ENCODE results near the gene PPP1R15A.
"Not testable (repeated sequence)": the region's sequence is repeated elsewhere in the genome, so short reads cannot be mapped to it uniquely, and the experiment has no call there.

Gene PPP1R15A

GRCh38 chr19:48881741-48882657 is 9.8 kb downstream of the PPP1R15A start:
- DNase-seq (ENCODE audit: low read depth), result no peak

- no peak for DNase-seq (ENCODE audit: low read depth)
These were observed 11.5 kb downstream of the PPP1R15A start for GRCh38 chr19:48883726-48884125.

GRCh38 chr19:48887861-48888612 is 15.8 kb downstream of the PPP1R15A start:
- DNase-seq (ENCODE audit: low read depth), result no peak

GRCh38 chr19:48889496-48889895 is 17.3 kb downstream of the PPP1R15A start:
- DNase-seq (ENCODE audit: low read depth), result not testable (repeated sequence)

- DNase-seq (ENCODE audit: low read depth), result no peak
These were observed 18.3 kb downstream of the PPP1R15A start for GRCh38 chr19:48890551-48890950.

- no peak for DNase-seq (ENCODE audit: low read depth)
These were observed 23.0 kb downstream of the PPP1R15A start for GRCh38 chr19:48895226-48895625.

GRCh38 chr19:48896191-48896720 is 24.0 kb downstream of the PPP1R15A start:
- no peak for DNase-seq (ENCODE audit: low read depth)

- no peak for DNase-seq (ENCODE audit: low read depth)
These were observed 25.0 kb downstream of the PPP1R15A start for GRCh38 chr19:48897181-48897580.

- DNase-seq (ENCODE audit: low read depth), result not testable (repeated sequence)
These were observed 27.1 kb downstream of the PPP1R15A start for GRCh38 chr19:48899386-48899749.

- DNase-seq (ENCODE audit: low read depth), result peak; percentile 95
These were observed 27.7 kb downstream of the PPP1R15A start, which contains the start of gene NUCB1 for GRCh38 chr19:48899781-48900476. TSS of gene NUCB1 (plus strand) at chr19:48900312. CDS start at chr19:48900797, 485 bp downstream.

GRCh38 chr19:48900477-48901406 is 28.5 kb downstream of the PPP1R15A start:
- DNase-seq (ENCODE audit: low read depth), result no peak

GRCh38 chr19:48902291-48902690 is 30.1 kb downstream of the PPP1R15A start:
- DNase-seq (ENCODE audit: low read depth), result not testable (repeated sequence)

GRCh38 chr19:48903788-48904187 is 31.6 kb downstream of the PPP1R15A start:
- not testable (repeated sequence) for DNase-seq (ENCODE audit: low read depth)

- DNase-seq (ENCODE audit: low read depth), result no peak
These were observed 33.4 kb downstream of the PPP1R15A start for GRCh38 chr19:48905664-48906063.

- no peak for DNase-seq (ENCODE audit: low read depth)
These were observed 34.1 kb downstream of the PPP1R15A start for GRCh38 chr19:48906324-48906723.

- DNase-seq (ENCODE audit: low read depth), result no peak
These were observed 35.5 kb downstream of the PPP1R15A start for GRCh38 chr19:48907671-48908070.

GRCh38 chr19:48909424-48910077 is 37.3 kb downstream of the PPP1R15A start:
- DNase-seq (ENCODE audit: low read depth), result not testable (repeated sequence)

GRCh38 chr19:48910803-48911202 is 38.6 kb downstream of the PPP1R15A start:
- DNase-seq (ENCODE audit: low read depth), result no peak

GRCh38 chr19:48913114-48913889 is 41.1 kb downstream of the PPP1R15A start:
- no peak for DNase-seq (ENCODE audit: low read depth)

- no peak for DNase-seq (ENCODE audit: low read depth)
These were observed 42.0 kb downstream of the PPP1R15A start for GRCh38 chr19:48914181-48914580.

Measured in T-helper 22 cell (primary cell).